Body of pancreas (tissue), 4 donors: ENCODE data around the gene GLIS1. TPM values are rescaled to one million over a fixed set of nuclear protein-coding genes. Genes with fewer than 3 reads are reported as not detected.

Experiments
- ATAC-seq: fragments of 150-250 bp; one replicate; pipeline ENCODE4 v1.9.1; 2016
- DNase-seq, 4 donors: peaks; one replicate each; pipeline ENCODE4 v3.0.0-alpha.2; 2019
- H3K27ac ChIP-seq, 4 donors: fragments of 200-600 bp; sonication (generic); 1 replicate in 3 of 4; 2 replicates in 1 of 4; pipeline versions ENCODE4 v1.5.1 to v1.6.1; 2016 to 2019; ENCODE audit warnings: mild to moderate bottlenecking in 1 of 4, mixed read lengths in 1 of 4, moderate library complexity in 1 of 4
- H3K27me3 ChIP-seq, 2 donors: fragments of 200-600 bp; sonication (generic); one replicate each; pipeline ENCODE4 v1.6.0; 2016; ENCODE audit warnings: mild to moderate bottlenecking in 1 of 2
- H3K36me3 ChIP-seq, 2 donors: fragments of 200-600 bp; sonication (generic); replicated peaks in 1 of 2; 2 replicates each; pipeline ENCODE4 v1.5.1; 2016; ENCODE audit warnings: low read depth in 2 of 2; ENCODE audit not compliant: insufficient read depth in 1 of 2
- H3K4me1 ChIP-seq: fragments of 200-600 bp; sonication (generic); one replicate; pipeline ENCODE4 v1.6.0; 2016
- H3K4me3 ChIP-seq, 2 donors: fragments of 200-600 bp; sonication (generic); 1 replicate in 1 of 2; 2 replicates in 1 of 2; pipeline ENCODE4 v1.5.1; 2016 to 2019
- H3K9me3 ChIP-seq, 3 donors: fragments of 200-600 bp; sonication (generic); 1 replicate in 2 of 3; 2 replicates in 1 of 3; pipeline ENCODE4 v1.5.1; 2016
- POLR2A ChIP-seq, 3 donors: fragments of 450-650 bp; IDR thresholded peaks; one replicate each; pipeline ENCODE4 v1.6.1; 2016; ENCODE audit warnings: antibody characterized with exemption in 3 of 3, mild to moderate bottlenecking in 2 of 3
- WGBS, 2 donors: methylation state at CpG; one replicate each; pipeline ENCODE4 v1.1.5; 2017; 5-methylcytosine and 5-hydroxymethylcytosine counted together
- intact Hi-C: fragments of 100-400 bp; cut with DNase I; formaldehyde crosslinking; loops from one replicate; pipeline ENCODE4 v1.15.1; 2023
- total RNA-seq, 2 donors: library from RNA; depleted of rRNA; stranded (reverse); fragments of >200 nt; gene quantifications; one replicate each; pipeline ENCODE4 v1.1.0, GENCODE V29; 2016
- TF ChIP-seq, protein P1 (sequence below), 7 experiments: fragments of 450-650 bp in 4 of 7; fragments of 200-600 bp in 3 of 7; sonication (generic) in 3 of 7; IDR thresholded peaks; one replicate each; pipeline ENCODE4 v1.5.1; 2016 to 2019; ENCODE audit warnings: antibody characterized with exemption in 7 of 7

The GLIS1 gene
- total RNA-seq, 2 donors from 2014 or later: 0.33 TPM; not detected in 1

DNA sequence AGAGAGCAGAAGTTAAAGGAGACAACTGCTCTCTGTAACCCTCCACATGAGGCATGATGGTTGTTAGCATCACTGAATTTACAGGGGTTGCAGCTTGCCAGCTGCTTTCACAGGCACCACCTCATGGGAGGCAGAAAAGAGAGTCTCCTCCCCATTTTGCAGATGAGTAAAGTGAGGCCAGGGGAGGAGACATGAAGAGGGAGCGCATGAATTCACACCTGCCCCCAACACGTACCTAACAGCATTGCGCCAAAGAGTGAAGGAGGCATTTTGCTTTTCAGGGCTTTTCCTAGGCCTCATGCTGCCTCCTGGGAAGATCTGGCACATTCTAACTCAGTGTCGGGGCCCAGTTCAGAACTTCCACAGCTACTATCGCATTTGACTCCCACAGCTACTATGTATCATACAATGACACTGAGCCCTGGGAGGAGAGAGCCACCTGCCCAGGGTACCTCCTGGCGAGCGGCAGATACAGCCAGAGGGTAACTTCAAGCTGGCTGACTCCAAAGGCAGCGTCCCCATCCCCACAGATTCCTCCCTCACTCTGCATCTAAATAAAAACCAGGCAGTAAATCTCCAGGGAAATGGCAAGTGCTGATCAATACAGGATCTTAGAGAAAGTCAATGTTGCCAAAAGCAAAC lies 34.0 kb downstream of the GLIS1 start:
- no peak for ATAC-seq
- Histone ChIP-seq H3K4me1 (no peaks in the 10 kb centered on the region), H3K9me3 (no peaks in the 10 kb centered on the region), H3K27me3 (no peaks in the 10 kb centered on the region), H3K27ac (no peak overlapping the region), H3K36me3 (no peaks in the 10 kb centered on the region), H3K4me3 (no peak overlapping the region)
- intact Hi-C loops: no loop called here
- DNase-seq: no peak
- WGBS, 2 donors: 75 to 87% methylated on average over 7 to 8 of the region's 8 CpGs
- TF ChIP-seq, protein P1, sequence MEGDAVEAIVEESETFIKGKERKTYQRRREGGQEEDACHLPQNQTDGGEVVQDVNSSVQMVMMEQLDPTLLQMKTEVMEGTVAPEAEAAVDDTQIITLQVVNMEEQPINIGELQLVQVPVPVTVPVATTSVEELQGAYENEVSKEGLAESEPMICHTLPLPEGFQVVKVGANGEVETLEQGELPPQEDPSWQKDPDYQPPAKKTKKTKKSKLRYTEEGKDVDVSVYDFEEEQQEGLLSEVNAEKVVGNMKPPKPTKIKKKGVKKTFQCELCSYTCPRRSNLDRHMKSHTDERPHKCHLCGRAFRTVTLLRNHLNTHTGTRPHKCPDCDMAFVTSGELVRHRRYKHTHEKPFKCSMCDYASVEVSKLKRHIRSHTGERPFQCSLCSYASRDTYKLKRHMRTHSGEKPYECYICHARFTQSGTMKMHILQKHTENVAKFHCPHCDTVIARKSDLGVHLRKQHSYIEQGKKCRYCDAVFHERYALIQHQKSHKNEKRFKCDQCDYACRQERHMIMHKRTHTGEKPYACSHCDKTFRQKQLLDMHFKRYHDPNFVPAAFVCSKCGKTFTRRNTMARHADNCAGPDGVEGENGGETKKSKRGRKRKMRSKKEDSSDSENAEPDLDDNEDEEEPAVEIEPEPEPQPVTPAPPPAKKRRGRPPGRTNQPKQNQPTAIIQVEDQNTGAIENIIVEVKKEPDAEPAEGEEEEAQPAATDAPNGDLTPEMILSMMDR (IDR thresholded peaks at IDR 0.05): no peak
- TF ChIP-seq POLR2A (IDR thresholded peaks at IDR 0.05): no peak

DNA sequence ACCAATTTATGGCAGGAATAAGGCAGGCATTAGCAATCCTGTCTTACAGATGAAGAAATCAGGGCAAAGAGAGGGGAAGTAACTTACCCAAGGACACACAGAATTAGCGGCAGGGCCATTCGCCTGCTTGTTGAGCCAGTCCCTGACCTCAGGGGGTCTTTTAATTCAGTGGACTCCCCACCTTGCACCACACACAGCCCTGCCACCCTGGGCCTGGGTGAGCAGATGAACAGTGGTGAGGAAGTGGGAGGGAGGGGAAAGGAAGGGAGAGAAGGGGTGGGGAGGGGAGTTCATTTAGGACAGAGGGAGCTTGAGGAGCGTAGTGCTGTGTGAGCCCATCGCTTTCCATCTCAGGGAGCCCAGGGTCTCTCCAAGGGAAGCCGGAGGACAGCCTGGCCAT lies 34.7 kb downstream of the GLIS1 start:
- 85 to 90% methylated on average over 5 of the region's 5 CpGs for WGBS, 2 donors
- H3K27me3 ChIP-seq: no peaks in the 10 kb centered on the region
- H3K36me3 ChIP-seq: no peaks in the 10 kb centered on the region
- no peak overlapping the region for H3K4me3 ChIP-seq
- no peaks in the 10 kb centered on the region for H3K4me1 ChIP-seq
- no peaks in the 10 kb centered on the region for H3K9me3 ChIP-seq
- no peak overlapping the region for H3K27ac ChIP-seq
- ATAC-seq (no peak), DNase-seq (no peak)
- TF ChIP-seq POLR2A (IDR thresholded peaks at IDR 0.05): no peak
- TF ChIP-seq, protein P1 (IDR thresholded peaks at IDR 0.05): no peak
- intact Hi-C loops: no loop called here

DNA sequence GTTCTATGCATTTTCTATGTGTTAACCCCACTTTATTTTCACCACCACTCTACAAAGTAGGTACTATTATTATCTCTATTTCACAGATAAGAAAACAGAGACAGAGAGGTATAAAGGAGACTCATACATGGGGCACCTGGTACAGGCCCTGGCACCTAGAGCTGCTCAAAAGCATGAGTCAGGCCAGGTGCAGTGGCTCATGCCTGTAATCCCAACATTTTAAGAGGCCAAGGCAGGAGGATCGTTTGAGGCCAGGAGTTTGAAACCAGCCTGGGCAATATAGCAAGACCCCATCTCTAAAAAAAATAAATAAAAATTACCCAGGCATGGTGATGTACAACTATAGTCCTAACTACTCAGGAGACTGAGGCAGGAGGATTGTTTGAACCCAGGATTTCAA lies 35.8 kb downstream of the GLIS1 start:
- ATAC-seq (no peak), DNase-seq (no peak)
- H3K4me1 ChIP-seq: no peaks in the 10 kb centered on the region
- no peaks in the 10 kb centered on the region for H3K36me3 ChIP-seq
- TF ChIP-seq POLR2A (IDR thresholded peaks at IDR 0.05): no peak
- TF ChIP-seq, protein P1 (IDR thresholded peaks at IDR 0.05): no peak
- WGBS, 2 donors: 60 to 79% methylated on average over 1 of the region's 1 CpG
- H3K27ac ChIP-seq: no peak overlapping the region
- no peaks in the 10 kb centered on the region for H3K27me3 ChIP-seq
- no peak overlapping the region for H3K4me3 ChIP-seq
- no peaks in the 10 kb centered on the region for H3K9me3 ChIP-seq
- intact Hi-C loops: no loop called here

DNA sequence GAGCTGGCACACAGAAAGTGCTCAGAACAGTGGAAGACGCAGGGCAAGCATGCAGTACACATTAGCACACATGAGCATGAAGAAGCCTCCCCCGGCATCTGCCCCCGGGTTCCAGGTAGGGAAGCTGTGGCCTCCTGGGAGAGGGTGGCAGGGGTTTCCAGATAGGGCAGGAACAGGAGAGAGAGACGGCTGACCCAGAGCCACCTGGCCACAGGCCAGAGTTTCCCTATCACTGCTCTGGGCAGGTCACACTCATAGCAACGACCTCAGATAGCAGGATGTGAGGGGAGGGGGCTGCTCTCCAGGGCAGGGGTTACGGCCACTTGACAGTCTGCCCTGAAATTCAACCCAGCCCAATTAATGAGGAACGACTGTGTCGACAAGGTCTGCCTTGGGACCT lies 36.6 kb downstream of the GLIS1 start:
- Histone ChIP-seq H3K4me3 (no peak overlapping the region), H3K36me3 (no peaks in the 10 kb centered on the region), H3K9me3 (no peaks in the 10 kb centered on the region), H3K27ac (no peak overlapping the region), H3K4me1 (no peaks in the 10 kb centered on the region), H3K27me3 (no peaks in the 10 kb centered on the region)
- TF ChIP-seq, protein P1 (IDR thresholded peaks at IDR 0.05): no peak
- TF ChIP-seq POLR2A (IDR thresholded peaks at IDR 0.05): no peak
- intact Hi-C loops: no loop called here
- 35 to 44% methylated on average over 8 of the region's 8 CpGs for WGBS, 2 donors
- no peak for DNase-seq
- ATAC-seq: no peak

DNA sequence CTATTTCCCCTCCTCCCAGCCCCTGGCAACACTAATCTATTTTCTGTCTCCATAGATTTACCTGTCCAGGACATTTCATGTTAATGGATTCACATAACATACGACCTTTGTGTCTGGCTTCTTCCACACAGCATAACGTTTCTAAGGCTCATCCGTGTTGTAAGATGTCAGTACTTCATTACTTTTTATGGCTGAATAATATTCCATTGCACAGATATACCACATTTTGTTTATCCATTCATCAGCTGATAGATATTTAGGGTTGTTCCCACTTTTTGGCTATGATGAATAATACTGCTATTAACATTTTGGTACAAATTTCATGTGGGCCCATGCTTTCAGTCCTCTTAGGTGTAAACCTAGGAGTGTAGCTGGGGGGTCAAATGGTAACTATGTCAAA lies 38.2 kb downstream of the GLIS1 start:
- no peaks in the 10 kb centered on the region for H3K4me1 ChIP-seq
- intact Hi-C loops: no loop called here
- DNase-seq (no peak), ATAC-seq (no peak)
- 69 to 73% methylated on average over 3 of the region's 3 CpGs for WGBS, 2 donors
- H3K4me3 ChIP-seq: no peak overlapping the region
- H3K27ac ChIP-seq: no peak overlapping the region
- TF ChIP-seq POLR2A (IDR thresholded peaks at IDR 0.05): no peak
- TF ChIP-seq, protein P1 (IDR thresholded peaks at IDR 0.05): no peak
- no peaks in the 10 kb centered on the region for H3K27me3 ChIP-seq
- no peaks in the 10 kb centered on the region for H3K36me3 ChIP-seq
- no peaks in the 10 kb centered on the region for H3K9me3 ChIP-seq
